NB4 (cell line): Measurements from ENCODE around the gene TMEM114.

Source experiments
- POLR2A ChIP-seq: IDR thresholded peaks from 2 replicates; pipeline ENCODE4 v1.6.1; 2011; ENCODE audit warnings: mild to moderate bottlenecking; ENCODE audit not compliant: insufficient read length; ENCODE audit errors: extremely low read depth
- TF ChIP-seq, protein P1 (sequence below): IDR thresholded peaks from one replicate; pipeline ENCODE4 v1.5.1; 2012; ENCODE audit warnings: low read depth, low read length

DNA sequence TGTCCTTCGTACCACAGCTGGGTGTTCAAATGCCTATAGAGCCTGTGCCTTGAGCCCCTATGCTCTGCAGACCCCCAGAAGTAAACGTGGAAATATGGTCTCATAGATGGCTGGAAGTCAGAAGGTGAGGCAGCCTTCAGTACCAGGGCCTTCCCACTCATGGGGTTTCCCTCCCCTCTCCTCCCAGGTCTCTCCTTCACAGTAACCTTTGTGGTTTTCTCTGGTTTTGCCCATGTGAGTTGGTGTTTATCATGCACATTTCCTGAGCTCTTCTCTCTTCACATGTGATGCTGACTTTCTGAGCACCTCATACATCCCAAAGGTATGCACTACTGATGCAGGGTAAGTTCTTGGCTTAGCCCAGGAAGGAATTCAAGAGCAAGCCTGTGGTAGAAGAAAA lies 35.4 kb downstream of the TMEM114 start:
- TF ChIP-seq, protein P1, sequence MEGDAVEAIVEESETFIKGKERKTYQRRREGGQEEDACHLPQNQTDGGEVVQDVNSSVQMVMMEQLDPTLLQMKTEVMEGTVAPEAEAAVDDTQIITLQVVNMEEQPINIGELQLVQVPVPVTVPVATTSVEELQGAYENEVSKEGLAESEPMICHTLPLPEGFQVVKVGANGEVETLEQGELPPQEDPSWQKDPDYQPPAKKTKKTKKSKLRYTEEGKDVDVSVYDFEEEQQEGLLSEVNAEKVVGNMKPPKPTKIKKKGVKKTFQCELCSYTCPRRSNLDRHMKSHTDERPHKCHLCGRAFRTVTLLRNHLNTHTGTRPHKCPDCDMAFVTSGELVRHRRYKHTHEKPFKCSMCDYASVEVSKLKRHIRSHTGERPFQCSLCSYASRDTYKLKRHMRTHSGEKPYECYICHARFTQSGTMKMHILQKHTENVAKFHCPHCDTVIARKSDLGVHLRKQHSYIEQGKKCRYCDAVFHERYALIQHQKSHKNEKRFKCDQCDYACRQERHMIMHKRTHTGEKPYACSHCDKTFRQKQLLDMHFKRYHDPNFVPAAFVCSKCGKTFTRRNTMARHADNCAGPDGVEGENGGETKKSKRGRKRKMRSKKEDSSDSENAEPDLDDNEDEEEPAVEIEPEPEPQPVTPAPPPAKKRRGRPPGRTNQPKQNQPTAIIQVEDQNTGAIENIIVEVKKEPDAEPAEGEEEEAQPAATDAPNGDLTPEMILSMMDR, result no peak
- TF ChIP-seq POLR2A, result no peak
